Sigmoid colon (tissue), 7 donors: Measurements from ENCODE around the gene ARHGAP27. TPM values are rescaled to one million over a fixed set of nuclear protein-coding genes. Genes with fewer than 3 reads are reported as not detected.

ENCODE experiments used
- DNase-seq: peaks from one replicate; pipeline ENCODE4 v3.0.0-alpha.2; 2019
- H3K27ac ChIP-seq, 4 donors: fragments of 200-600 bp; sonication (generic); one replicate each; pipeline ENCODE4 v1.5.1; 2016 to 2019; ENCODE audit warnings: mild to moderate bottlenecking in 1 of 4
- H3K27me3 ChIP-seq, 3 donors: fragments of 200-600 bp; sonication (generic); one replicate each; pipeline ENCODE4 v1.5.1; 2019; ENCODE audit warnings: mild to moderate bottlenecking in 1 of 3
- H3K36me3 ChIP-seq, 4 donors: fragments of 200-600 bp; sonication (generic); one replicate each; pipeline ENCODE4 v1.5.1; 2016 to 2019
- H3K4me1 ChIP-seq, 4 donors: fragments of 200-600 bp; sonication (generic); one replicate each; pipeline ENCODE4 v1.5.1; 2017 to 2019
- H3K4me3 ChIP-seq, 4 donors: fragments of 200-600 bp; sonication (generic); one replicate each; pipeline ENCODE4 v1.5.1; 2017 to 2019; ENCODE audit warnings: mild to moderate bottlenecking in 2 of 4, moderate library complexity in 1 of 4
- H3K9me3 ChIP-seq, 4 donors: fragments of 200-600 bp in 3 of 4; sonication (generic) in 3 of 4; one replicate each; pipeline versions ENCODE4 v1.5.1 to v1.6.1; 2013 to 2019
- EP300 ChIP-seq, 4 donors: sonication (generic); formaldehyde crosslinking; IDR thresholded peaks; one replicate each; pipeline ENCODE4 v1.6.1; 2017; ENCODE audit warnings: antibody characterized with exemption in 4 of 4
- POLR2A ChIP-seq, 2 donors: fragments of 450-650 bp; IDR thresholded peaks; one replicate each; pipeline ENCODE4 v1.6.1; 2016; ENCODE audit warnings: antibody characterized with exemption in 2 of 2, mild to moderate bottlenecking in 2 of 2, moderate library complexity in 2 of 2
- POLR2AphosphoS5 ChIP-seq, 4 donors: sonication (generic); formaldehyde crosslinking; IDR thresholded peaks; one replicate each; pipeline ENCODE4 v1.6.1; 2017; ENCODE audit warnings: antibody characterized with exemption in 4 of 4
- WGBS, 2 donors: extraction: QIAGEN DNeasy Blood & Tissue Kit; methylation state at CpG; one replicate each; pipeline ENCODE4 v1.1.7; 2013; 5-methylcytosine and 5-hydroxymethylcytosine counted together
- intact Hi-C: fragments of 100-400 bp; cut with DNase I; formaldehyde crosslinking; loops from one replicate; pipeline ENCODE4 v1.15.1; 2023
- polyA plus RNA-seq, 3 donors: library from polyadenylated mRNA; stranded (reverse); fragments of 200-250 nt; gene quantifications; one replicate each; pipeline ENCODE4 v1.2.3, GENCODE V29; 2013
- total RNA-seq, 4 donors: library from RNA; depleted of rRNA; stranded (reverse); fragments of >200 nt; gene quantifications; one replicate each; pipeline ENCODE4 v1.1.0, GENCODE V29; 2016
- TF ChIP-seq, protein P1 (sequence below), 4 experiments: fragments of 450-650 bp in 3 of 4; fragments of 200-600 bp in 1 of 4; IDR thresholded peaks; one replicate each; pipeline ENCODE4 v1.5.1; 2016 to 2019; ENCODE audit warnings: antibody characterized with exemption in 4 of 4, mild to moderate bottlenecking in 3 of 4, moderate library complexity in 2 of 4
- donor health status: healthy with polysubstance abuse.
- donor health status: Bipolar disorder and iron deficiency.
- donor health status: healthy.

ARHGAP27 gene
- total and polyA plus RNA-seq, 7 donors: 9.1 to 144 (median 16.6) TPM

DNA sequence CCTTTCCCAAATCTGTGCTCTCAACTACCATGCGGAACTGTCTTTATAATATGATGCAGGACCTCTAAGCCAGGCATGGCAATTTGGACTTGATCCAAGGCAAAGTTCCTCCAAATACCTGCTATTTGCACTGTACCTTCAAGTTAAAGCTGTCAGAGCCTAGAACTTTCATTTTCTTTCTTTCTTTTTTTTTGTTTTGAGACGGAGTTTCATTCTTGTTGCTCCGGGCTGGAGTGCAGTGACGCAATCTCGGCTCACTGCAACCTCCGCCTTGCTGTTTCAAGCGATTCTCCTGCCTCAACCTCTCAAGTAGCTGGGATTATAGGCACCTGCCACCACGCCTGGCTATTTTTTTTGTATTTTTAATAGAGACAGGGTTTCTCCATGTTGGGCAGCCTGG lies 51.7 kb downstream of the ARHGAP27 start:
- intact Hi-C loops: no loop called here
- H3K9me3 ChIP-seq: no peaks in the 10 kb centered on the region
- no peak overlapping the region for H3K27ac ChIP-seq
- peaks cover 0 to 6% (median 5%) of the 10 kb centered on the region in 4 donors for H3K4me1 ChIP-seq
- H3K4me3 ChIP-seq: no peak overlapping the region
- no peak for DNase-seq
- no peaks in the 10 kb centered on the region for H3K36me3 ChIP-seq
- WGBS, 2 donors: 17 to 65% methylated on average over 8 of the region's 8 CpGs
- H3K27me3 ChIP-seq: no peaks in the 10 kb centered on the region
- TF ChIP-seq EP300 (IDR thresholded peaks at IDR 0.05) (no peak), POLR2A (IDR thresholded peaks at IDR 0.05) (no peak), POLR2AphosphoS5 (IDR thresholded peaks at IDR 0.05) (no peak)
- TF ChIP-seq, protein P1, sequence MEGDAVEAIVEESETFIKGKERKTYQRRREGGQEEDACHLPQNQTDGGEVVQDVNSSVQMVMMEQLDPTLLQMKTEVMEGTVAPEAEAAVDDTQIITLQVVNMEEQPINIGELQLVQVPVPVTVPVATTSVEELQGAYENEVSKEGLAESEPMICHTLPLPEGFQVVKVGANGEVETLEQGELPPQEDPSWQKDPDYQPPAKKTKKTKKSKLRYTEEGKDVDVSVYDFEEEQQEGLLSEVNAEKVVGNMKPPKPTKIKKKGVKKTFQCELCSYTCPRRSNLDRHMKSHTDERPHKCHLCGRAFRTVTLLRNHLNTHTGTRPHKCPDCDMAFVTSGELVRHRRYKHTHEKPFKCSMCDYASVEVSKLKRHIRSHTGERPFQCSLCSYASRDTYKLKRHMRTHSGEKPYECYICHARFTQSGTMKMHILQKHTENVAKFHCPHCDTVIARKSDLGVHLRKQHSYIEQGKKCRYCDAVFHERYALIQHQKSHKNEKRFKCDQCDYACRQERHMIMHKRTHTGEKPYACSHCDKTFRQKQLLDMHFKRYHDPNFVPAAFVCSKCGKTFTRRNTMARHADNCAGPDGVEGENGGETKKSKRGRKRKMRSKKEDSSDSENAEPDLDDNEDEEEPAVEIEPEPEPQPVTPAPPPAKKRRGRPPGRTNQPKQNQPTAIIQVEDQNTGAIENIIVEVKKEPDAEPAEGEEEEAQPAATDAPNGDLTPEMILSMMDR (IDR thresholded peaks at IDR 0.05): no peak

GRCh38 chr17:45380046-45380765 lies 52.5 kb downstream of the ARHGAP27 start:
- Histone ChIP-seq H3K36me3 (no peaks in the 10 kb centered on the region), H3K27ac (no peak overlapping the region), H3K4me1 (peaks cover 0 to 4% (median 2%) of the 10 kb centered on the region in 4 donors), H3K4me3 (no peak overlapping the region), H3K9me3 (no peaks in the 10 kb centered on the region), H3K27me3 (no peaks in the 10 kb centered on the region)
- intact Hi-C loops: no loop called here
- 81 to 83% methylated on average over 13 of the region's 13 CpGs for WGBS, 2 donors
- TF ChIP-seq POLR2AphosphoS5 (IDR thresholded peaks at IDR 0.05) (no peak), POLR2A (IDR thresholded peaks at IDR 0.05) (no peak), EP300 (IDR thresholded peaks at IDR 0.05) (no peak)
- TF ChIP-seq, protein P1 (IDR thresholded peaks at IDR 0.05): no peak
- no peak for DNase-seq

GRCh38 chr17:45377401-45377800 lies 55.3 kb downstream of the ARHGAP27 start:
- peaks cover 0 to 18% (median 11%) of the 10 kb centered on the region in 4 donors for H3K4me1 ChIP-seq
- H3K27me3 ChIP-seq: no peaks in the 10 kb centered on the region
- intact Hi-C loops: no loop called here
- no peaks in the 10 kb centered on the region for H3K36me3 ChIP-seq
- 77 to 88% methylated on average over 8 of the region's 8 CpGs for WGBS, 2 donors
- H3K27ac ChIP-seq: no peak overlapping the region
- no peaks in the 10 kb centered on the region for H3K9me3 ChIP-seq
- no peak overlapping the region for H3K4me3 ChIP-seq
- TF ChIP-seq POLR2A (IDR thresholded peaks at IDR 0.05): no peak
- no peak for TF ChIP-seq POLR2AphosphoS5 (IDR thresholded peaks at IDR 0.05)
- TF ChIP-seq, protein P1 (IDR thresholded peaks at IDR 0.05): no peak
- TF ChIP-seq EP300 (IDR thresholded peaks at IDR 0.05): no peak
- no peak for DNase-seq

DNA sequence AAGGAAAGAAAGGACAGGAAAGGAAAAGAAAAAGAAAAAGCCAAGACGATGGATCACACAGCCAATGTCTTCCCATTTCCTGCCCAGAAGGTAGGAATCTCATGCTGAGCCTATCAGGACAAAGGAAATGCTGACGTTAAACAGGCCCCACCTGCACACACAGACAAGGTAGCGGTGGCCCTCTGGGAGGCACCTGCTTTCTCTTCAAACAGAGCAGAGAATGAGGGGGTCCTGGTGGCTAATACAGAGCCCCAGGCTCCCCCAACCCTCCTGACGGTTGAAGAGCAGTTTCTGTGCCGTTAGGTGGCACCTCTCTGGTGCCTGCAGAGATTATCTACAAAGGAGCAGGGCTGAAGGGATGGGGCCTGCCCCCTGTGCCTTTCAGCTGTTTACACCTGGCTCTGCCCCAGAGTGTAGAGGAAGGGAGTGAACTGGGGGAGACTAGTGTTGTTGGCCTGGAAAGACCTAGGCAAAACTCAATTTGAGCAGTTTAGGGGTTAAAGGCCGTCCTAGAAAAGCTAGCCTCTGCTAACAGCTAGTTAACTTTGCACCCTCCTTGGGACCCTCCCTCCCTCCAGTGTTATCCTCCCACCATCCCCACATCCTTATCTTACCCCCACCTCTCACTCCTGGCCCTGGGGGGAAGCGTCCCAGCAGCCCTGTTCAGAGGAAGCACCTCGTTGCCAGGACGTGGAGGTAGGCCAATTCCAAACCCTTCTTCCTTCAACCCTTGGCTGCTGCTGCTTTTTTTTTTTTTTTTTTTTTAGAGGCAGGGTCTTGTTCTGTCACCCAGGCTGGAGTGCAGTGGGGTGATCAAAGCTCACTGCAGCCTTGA lies 56.3 kb downstream of the ARHGAP27 start:
- H3K36me3 ChIP-seq: no peaks in the 10 kb centered on the region
- H3K4me1 ChIP-seq: peaks cover 0 to 26% (median 20%) of the 10 kb centered on the region in 4 donors
- intact Hi-C loops: no loop called here
- no peak for DNase-seq
- no peak overlapping the region for H3K4me3 ChIP-seq
- H3K9me3 ChIP-seq: no peaks in the 10 kb centered on the region
- 78 to 81% methylated on average over 9 of the region's 9 CpGs for WGBS, 2 donors
- no peak overlapping the region for H3K27ac ChIP-seq
- H3K27me3 ChIP-seq: no peaks in the 10 kb centered on the region
- TF ChIP-seq EP300 (IDR thresholded peaks at IDR 0.05) (no peak), POLR2AphosphoS5 (IDR thresholded peaks at IDR 0.05) (no peak)

- Histone ChIP-seq H3K36me3 (no peaks in the 10 kb centered on the region), H3K4me1 (peaks cover 0 to 33% (median 26%) of the 10 kb centered on the region in 4 donors), H3K4me3 (no peak overlapping the region), H3K27me3 (no peaks in the 10 kb centered on the region), H3K27ac (peak overlapping the region in 3 of 4 donors; percentile 66 to 88 (median 83)), H3K9me3 (no peaks in the 10 kb centered on the region)
- intact Hi-C loops: no loop called here
- DNase-seq: no peak
- 89 to 90% methylated on average over 6 of the region's 6 CpGs for WGBS, 2 donors
- TF ChIP-seq, protein P1 (IDR thresholded peaks at IDR 0.05): no peak
- TF ChIP-seq POLR2A (IDR thresholded peaks at IDR 0.05) (no peak), EP300 (IDR thresholded peaks at IDR 0.05) (no peak), POLR2AphosphoS5 (IDR thresholded peaks at IDR 0.05) (no peak)
Measured at GRCh38 chr17:45374501-45374900, 58.2 kb downstream of the ARHGAP27 start.
